Measurements from ENCODE around the gene MAL. TPM values are rescaled to one million over a fixed set of nuclear protein-coding genes. Genes with fewer than 3 reads are reported as not detected.

Gene MAL
- not detected in 2 replicates for total RNA-seq (2014; rRNA removed; shearing (Covaris generic))

DNA sequence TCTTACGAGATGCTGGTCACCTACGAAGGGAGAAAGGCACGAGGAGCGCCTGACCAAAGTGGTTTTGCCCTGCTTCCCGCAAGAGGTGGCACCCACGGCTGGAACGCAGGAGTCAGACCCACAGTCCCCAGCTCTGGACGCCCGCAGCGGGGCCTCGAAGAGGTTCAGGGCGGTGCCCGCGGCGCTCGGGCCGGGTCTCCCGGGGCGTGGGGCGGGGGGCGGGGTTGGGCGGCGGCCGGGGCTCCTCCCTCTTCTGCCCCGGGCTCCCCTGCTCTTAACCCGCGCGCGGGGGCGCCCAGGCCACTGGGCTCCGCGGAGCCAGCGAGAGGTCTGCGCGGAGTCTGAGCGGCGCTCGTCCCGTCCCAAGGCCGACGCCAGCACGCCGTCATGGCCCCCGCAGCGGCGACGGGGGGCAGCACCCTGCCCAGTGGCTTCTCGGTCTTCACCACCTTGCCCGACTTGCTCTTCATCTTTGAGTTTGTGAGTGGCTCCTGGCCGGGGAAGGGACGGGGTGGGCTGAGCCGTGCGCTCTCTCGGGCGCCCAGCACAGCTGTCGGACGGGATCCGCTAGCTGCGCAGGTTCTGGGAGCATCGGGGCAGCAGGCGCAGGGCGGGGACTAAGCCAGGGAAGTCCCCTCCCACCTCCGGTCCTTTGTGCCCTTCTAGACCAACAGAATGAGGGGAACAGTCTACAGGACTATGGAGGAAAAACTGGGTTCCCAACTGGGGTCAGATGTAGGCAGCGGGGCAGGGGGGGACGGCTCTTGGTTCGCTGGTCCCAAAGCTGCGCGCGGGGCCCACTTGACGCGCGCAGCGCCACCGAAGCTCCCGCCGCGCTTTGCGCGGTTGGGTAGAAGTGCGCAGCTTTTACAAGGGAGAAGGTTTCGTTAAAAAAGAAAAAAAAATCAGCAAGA, at the start of gene MAL:
TSS of gene MAL (plus strand) at position 303 of the 914 bp plus-strand sequence. CDS start at position 388, 85 bp downstream.
- Histone ChIP-seq H3K4me1 (no peaks in the 10 kb centered on the region), H3K9me3 (replicated peaks) (no peaks in the 10 kb centered on the region), H3K36me3 (no peaks in the 10 kb centered on the region), H3K27ac (no peak within 1 kb of the TSS), H3K4me3 (no peak within 1 kb of the TSS), H3K27me3 (peaks cover 8% of the 10 kb centered on the region; the same call in 1 of the 2 replicates)
- DNase-seq = no peak

DNA sequence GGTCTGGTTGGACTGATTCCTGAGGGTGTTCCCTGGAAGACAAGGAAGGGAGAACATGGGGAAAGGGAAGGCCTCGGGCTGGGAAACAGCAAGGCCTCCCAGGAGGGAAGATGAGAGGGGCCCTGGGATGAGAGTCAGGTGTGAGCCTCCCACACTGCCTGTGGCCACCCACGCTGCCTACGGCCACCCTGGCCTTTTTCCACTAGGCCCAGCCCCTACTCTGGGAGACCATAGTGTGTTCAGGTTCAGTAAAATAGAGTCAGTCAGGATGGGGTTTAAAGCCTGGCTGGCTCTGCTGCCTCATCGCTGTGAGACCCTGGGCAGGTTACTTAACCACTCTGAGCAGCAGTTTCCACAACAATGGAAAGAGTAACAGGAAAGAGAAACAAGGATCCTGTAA, 47.7 kb upstream of the MAL start:
- Histone ChIP-seq H3K36me3 (no peaks in the 10 kb centered on the region), H3K4me3 (no peak overlapping the region), H3K27ac (no peak overlapping the region), H3K4me1 (no peaks in the 10 kb centered on the region), H3K9me3 (replicated peaks) (no peaks in the 10 kb centered on the region), H3K27me3 (no peaks in the 10 kb centered on the region; the same call in 1 of the 2 replicates)
- DNase-seq = no peak

DNA sequence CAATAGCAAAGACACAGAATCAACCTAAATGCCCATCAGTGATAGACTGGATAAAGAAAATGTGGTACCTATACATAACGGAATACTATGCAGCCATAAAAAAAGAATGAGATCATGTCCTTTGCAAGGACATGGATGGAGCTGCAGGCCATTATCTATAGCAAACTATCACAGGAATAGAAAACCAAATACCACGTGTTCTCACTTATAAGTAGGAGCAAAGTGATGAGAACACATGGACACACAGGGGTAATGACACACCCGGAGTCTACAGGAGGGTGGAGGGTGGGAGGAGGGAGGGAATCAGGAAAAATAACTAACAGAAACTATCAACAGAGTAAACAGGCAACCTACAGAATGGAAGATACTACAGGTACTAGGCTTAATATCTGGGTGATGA, 46.6 kb upstream of the MAL start:
- no peak overlapping the region for H3K4me3 ChIP-seq
- H3K9me3 ChIP-seq (replicated peaks) = no peaks in the 10 kb centered on the region
- H3K36me3 ChIP-seq = no peaks in the 10 kb centered on the region
- H3K27ac ChIP-seq = no peak overlapping the region
- no peak for DNase-seq
- H3K4me1 ChIP-seq = no peaks in the 10 kb centered on the region
- H3K27me3 ChIP-seq = no peaks in the 10 kb centered on the region

DNA sequence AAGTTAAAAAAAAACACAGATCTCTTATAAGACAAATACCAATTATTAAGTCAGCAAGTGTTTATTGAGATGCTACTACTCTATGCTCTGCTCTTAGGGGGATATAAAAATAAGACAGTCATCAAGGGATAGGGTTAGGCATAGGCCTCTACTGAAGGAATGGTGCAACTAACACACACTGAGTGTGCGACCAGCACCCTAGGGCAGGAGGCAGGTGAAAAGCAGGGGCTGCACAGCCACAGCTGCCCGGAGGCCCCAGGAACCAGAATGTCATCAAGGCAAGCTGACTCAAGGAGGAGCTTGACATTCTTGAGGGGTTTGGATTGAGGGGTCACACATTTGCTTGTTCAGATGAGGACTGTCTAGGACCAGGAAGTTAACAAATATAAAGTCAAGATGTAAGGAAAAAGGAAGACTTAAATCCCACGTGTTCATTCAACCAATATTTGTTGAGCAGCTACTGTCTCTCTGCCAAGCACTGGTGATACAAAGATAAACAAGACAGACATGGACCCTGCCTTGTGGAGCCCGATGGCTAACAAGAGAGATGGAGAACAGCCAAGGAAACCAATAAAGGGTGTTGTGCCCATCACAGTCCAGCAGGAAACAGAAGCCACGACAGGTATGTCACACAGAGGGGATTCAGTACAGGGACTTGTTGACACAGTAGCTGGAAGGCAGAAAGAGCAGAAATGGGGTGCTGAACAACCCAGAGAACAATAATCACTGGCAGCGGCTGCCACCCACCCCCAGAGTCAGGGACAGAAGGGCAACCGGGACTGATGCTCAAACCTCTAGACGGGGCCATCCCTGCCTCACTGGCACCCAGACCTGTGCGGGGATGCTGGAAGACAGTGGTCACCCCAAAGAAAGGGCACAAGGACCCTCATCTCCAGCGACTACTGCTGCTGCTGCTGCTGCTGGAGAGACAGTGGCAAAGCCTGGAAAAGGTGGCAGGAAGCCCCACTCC, 45.8 kb upstream of the MAL start:
- Histone ChIP-seq H3K27me3 (no peaks in the 10 kb centered on the region), H3K4me3 (no peak overlapping the region)
- no peak for DNase-seq

DNA sequence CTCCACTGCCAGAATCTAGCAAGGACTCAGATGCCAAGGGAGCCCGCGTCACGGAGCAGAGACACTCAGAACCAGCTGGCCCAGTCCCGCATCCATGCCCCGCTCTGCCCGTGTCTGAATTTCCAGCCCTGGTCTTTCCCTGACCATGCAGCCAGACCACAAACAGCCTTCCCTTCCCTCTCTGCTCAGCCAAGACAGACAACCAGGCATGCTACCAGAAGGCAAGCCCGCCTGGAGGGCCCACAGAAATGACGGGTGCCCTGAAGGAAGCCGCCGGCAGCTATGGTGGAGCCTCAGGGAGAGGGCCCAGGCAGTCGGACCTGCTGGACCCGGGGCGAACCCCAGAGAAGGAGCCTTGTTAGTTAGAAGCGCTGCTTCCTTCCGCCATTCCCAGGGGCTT, 45.1 kb upstream of the MAL start:
- Histone ChIP-seq H3K4me1 (no peaks in the 10 kb centered on the region), H3K27me3 (no peaks in the 10 kb centered on the region), H3K36me3 (no peaks in the 10 kb centered on the region), H3K27ac (no peak overlapping the region), H3K4me3 (no peak overlapping the region), H3K9me3 (replicated peaks) (no peaks in the 10 kb centered on the region)
- no peak for DNase-seq

More for the DNA sequence above, 45.8 kb upstream of the MAL start:
- H3K27ac ChIP-seq = no peak overlapping the region
- H3K36me3 ChIP-seq = no peaks in the 10 kb centered on the region
- H3K4me1 ChIP-seq = no peaks in the 10 kb centered on the region
- H3K9me3 ChIP-seq (replicated peaks) = no peaks in the 10 kb centered on the region

DNA sequence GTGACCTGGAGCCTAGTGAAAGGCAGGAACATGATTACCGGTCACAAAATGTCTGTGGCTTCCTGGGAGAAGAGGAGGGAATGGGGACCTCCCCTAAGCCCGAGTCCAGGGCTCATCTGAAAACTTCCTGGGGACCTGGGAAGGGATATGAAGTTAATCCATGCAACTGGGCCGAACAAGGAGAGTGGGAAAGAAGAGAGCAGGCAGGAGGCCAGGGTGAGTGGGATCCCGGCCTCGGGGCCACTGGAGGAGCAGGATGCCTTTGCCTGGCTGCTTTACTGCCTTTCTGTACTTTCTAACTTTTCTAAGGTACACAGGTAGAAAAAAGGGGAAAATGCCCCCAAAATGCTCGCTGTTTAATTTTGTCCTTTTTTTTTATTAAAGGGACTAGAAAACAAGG, 43.4 kb upstream of the MAL start:
- Histone ChIP-seq H3K27ac (no peak overlapping the region), H3K4me1 (no peaks in the 10 kb centered on the region), H3K27me3 (no peaks in the 10 kb centered on the region), H3K36me3 (no peaks in the 10 kb centered on the region), H3K9me3 (replicated peaks) (no peaks in the 10 kb centered on the region), H3K4me3 (no peak overlapping the region)
- DNase-seq = no peak

DNA sequence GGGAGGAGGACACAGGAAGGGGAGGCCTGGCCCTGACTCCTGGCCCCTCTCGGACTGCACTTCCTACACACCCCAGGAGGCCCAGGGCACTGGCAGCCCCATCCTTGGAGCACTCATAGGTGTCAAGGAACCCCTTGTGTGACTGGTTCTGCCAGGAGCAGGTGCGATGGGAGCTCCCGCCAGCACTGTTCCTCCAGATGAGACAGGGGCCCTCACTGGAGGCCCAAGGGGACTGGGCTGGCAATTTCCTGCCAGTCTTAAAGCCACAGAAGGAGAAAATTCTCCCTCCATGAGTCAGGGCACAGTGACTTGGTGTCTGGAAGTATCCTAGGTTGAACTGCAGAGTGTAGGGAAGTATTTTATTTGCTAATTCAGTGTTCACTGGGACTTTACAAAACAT, 42.8 kb upstream of the MAL start:
- Histone ChIP-seq H3K9me3 (replicated peaks) (no peaks in the 10 kb centered on the region), H3K27me3 (no peaks in the 10 kb centered on the region), H3K27ac (no peak overlapping the region), H3K36me3 (no peaks in the 10 kb centered on the region), H3K4me1 (no peaks in the 10 kb centered on the region), H3K4me3 (no peak overlapping the region)
- DNase-seq = no peak

DNA sequence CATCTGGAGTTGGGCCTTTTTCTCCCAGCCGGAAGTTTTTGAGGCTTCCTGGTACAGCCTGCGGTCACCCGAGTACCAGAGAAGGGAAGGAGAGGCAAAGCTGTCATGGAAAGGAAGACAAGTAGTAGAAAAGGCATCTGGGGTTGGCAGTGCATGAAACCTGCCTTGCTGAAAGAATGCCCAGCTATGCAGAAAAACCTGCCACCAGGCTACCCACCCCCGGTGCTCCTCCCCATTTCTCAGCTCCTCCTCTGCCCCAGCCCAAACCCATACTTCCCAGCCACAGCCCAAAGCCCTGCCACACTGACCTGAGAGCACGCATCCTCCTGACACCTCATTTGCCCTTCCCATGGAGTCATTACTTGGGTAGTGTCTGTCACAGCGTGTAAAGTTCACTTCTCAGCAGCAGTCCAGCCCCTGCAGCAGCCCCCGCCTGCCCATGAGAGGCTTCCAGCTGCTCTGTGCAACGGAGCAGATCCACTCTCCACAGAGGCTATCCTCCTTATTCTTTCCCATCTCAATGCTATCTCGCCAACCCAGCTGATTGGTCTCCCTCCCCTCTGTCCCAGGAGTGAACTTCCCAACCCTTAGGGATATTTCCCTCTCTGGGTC, 40.4 kb upstream of the MAL start:
- DNase-seq = no peak
- H3K27me3 ChIP-seq = no peaks in the 10 kb centered on the region

DNA sequence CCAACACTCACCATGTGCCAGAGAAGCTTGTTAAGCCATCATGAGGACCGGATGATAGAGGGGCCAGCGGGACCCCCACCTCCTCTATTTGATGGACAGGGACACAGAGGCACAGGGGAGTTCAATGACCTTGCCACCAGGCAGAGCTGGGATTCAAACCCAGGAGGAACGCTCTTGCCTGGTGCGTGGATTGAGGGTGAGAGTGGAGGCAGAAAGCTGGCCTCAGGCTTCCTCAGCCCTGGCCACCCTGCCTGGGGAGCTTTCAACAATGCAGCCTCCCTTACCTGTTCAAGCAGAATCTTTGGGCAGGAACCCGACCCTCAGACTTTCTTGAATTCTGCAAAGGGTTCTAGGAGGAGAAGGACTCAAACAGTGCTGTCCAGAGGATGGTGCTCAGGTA, 39.9 kb upstream of the MAL start:
- Histone ChIP-seq H3K27ac (no peak overlapping the region), H3K27me3 (no peaks in the 10 kb centered on the region), H3K4me3 (no peak overlapping the region), H3K9me3 (replicated peaks) (no peaks in the 10 kb centered on the region), H3K36me3 (no peaks in the 10 kb centered on the region), H3K4me1 (no peaks in the 10 kb centered on the region)
- DNase-seq = no peak

More for the DNA sequence above, 40.4 kb upstream of the MAL start:
- Histone ChIP-seq H3K36me3 (no peaks in the 10 kb centered on the region), H3K4me1 (no peaks in the 10 kb centered on the region), H3K9me3 (replicated peaks) (no peaks in the 10 kb centered on the region), H3K4me3 (no peak overlapping the region), H3K27ac (no peak overlapping the region)

DNA sequence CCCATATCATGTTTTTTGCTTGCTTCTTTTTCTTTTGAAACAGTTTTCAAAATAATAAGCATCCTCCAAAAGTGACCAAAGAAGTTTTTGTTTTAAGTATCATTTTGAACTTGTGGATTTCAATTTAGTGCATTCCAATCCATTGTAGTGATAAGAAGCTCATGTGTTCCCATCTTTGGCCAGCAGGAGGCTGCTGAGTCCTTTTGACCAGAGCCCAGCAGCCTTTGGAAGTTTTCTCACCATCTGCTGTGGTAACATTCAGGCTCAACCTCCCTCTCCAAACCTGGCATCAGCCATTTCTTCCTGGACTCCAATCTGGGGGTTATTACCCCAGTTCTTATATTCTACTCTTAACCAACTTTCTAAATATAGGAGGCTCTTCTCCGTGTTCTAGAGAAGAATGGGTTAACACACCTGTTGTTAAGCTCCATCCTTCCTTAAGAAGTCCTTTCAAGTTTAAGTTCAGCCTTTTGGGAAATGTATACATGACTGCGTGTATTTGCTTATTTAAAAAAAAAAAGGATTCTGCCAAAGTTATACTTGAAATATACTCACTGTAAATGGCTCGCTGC, 39.0 kb upstream of the MAL start:
- Histone ChIP-seq H3K27ac (no peak overlapping the region), H3K4me3 (no peak overlapping the region), H3K27me3 (no peaks in the 10 kb centered on the region), H3K36me3 (no peaks in the 10 kb centered on the region), H3K4me1 (no peaks in the 10 kb centered on the region), H3K9me3 (replicated peaks) (no peaks in the 10 kb centered on the region)
- peak; percentile 45 to 74 for DNase-seq

DNA sequence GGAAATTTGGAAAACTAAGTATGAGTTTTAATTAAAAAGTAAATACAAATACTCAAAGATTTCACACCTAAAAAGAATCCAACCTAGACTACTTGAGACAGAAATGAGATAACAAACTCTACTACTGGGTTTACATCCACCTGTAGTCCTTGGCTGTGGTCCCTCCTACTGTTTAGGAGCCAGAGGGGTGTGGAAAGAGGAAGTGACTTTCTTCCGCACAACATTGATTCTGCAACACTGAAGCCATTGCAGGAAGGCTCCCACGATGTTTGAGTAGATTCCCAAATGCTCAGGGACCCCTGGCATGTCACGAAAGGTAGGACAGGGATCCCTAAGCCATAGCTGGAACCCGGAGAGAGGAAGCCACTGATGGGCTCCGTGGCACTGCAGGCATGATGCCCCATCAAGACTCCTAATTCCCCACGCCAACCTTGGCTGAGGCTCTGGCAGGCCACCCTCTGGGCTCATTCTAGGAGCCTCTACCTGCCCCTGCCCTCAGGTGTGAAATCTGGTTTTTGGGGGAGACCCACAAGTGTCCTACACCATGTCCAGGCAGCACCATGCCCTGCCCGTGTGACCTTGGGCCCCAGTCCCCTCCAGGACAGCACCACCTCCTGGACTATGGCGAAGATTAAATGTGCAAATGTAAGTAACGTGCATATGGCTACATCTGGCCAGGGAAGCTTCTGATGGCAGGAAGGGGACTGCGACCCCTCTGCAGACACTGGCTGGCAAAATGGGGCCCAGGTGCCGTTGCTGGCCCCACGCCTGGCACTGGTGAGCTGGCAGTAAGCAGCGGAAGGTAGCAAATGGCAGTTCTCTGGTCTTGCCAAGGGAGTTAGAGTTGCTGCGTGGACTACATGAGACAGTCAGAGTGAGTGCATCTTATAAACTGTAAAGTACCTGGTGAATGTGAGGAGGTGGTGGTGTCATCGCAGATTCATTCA, 38.2 kb upstream of the MAL start:
- Histone ChIP-seq H3K4me1 (no peaks in the 10 kb centered on the region), H3K27me3 (no peaks in the 10 kb centered on the region), H3K4me3 (no peak overlapping the region), H3K27ac (no peak overlapping the region), H3K9me3 (replicated peaks) (no peaks in the 10 kb centered on the region), H3K36me3 (no peaks in the 10 kb centered on the region)
- no peak for DNase-seq

DNA sequence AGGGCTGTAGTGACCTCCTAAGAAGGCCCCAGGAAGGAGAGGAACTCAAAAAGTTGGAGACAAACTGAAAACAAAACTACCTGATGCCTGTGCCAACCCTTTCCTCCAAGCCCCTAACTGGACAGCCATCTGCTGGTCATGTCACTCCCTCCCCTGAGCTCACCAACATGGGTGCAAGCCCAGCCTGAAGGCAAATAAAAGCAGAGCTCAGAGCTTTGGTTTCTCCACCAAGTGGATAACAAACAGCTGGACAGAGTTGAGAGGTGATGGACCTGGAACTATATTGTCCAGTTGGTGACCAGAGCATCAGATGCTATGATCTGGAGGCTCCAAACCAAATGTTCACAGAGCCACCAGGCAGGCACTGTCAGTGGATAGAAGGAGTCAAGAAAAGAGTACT, 34.6 kb upstream of the MAL start:
- Histone ChIP-seq H3K27ac (no peak overlapping the region), H3K27me3 (0 out of 2 replicates have a peak, but pooled peaks cover 2% of the 10 kb centered on the region), H3K36me3 (no peaks in the 10 kb centered on the region), H3K4me1 (no peaks in the 10 kb centered on the region), H3K9me3 (replicated peaks) (no peaks in the 10 kb centered on the region), H3K4me3 (no peak overlapping the region)
- no peak for DNase-seq

DNA sequence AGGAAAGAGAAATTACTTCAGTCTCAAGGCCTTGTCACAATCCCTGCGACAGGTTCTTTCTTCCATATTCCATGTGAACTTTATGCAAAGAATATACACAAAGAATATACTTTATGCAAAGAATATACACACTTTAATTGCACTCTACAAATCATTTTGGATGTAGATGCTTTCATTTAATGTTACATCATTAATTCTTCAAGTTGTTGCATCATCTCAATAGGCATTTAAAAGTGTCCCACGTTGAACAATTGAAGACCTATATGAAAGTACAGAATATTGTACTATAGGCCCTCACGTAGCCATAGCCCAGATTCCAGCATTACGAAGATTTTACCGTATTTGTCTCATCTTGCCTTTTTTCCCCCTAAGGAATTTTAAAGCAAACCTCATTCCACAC, 33.1 kb upstream of the MAL start:
- H3K36me3 ChIP-seq = no peaks in the 10 kb centered on the region
- H3K4me3 ChIP-seq = no peak overlapping the region
- no peaks in the 10 kb centered on the region for H3K9me3 ChIP-seq (replicated peaks)
- no peak overlapping the region for H3K27ac ChIP-seq
- 0 out of 2 replicates have a peak, but pooled peaks cover 2% of the 10 kb centered on the region for H3K27me3 ChIP-seq
- H3K4me1 ChIP-seq = no peaks in the 10 kb centered on the region
- DNase-seq = no peak

Data from SJCRH30 (cell line).